GF-D8 (cell line): ENCODE data around the gene SH3BP2.

Experiments used
- DNase-seq: peaks from one replicate; lab custom pipeline; 2025; lab: John Stamatoyannopoulos, UW

Gene SH3BP2

DNA sequence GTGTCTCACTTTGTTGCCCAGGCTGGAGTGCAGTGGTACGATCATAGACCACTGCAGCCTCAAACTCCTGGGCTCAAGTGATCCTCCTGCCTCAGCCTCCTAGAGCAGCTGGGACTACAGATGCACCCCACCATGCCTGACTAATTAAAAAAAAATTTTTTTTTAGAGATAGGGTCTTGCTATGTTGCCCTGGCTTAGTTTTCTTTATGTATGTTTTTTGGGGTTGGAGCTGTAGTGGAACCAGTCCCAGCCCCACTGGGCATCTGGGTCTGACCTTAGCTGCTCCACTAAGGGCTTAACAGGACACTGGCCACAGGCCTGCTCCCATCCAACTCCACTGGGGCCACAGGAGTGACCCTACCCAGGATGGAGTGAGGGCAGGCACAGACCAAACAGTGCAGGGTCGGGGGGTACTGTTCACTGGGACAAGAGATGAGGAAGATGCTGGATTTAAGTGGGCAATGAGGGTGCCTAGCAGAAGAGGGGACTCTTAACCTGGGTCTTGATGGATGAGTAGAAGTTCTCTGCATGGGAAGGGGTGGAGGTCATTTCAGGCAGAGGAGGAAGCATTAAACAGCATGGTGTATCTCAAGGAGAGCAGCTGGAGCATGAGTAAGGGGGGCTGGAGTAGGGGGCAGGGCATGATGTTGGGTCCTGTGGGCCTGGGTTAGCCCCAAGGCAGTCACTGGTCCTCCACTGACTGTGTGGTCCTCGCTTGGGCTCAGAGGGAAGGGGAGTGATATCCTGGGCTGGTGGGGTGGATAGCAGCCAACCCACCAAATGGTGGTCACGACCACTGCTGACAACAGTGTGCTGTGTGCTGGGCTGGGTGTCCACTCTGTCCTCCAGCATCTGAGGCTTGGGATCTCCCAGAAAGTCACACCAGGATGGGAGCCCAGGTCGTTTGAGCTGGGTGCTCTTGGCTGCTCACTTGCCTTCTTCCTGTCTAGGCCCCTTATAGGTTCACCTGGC, 26.6 kb downstream of the SH3BP2 start:
- no peak for DNase-seq

DNA sequence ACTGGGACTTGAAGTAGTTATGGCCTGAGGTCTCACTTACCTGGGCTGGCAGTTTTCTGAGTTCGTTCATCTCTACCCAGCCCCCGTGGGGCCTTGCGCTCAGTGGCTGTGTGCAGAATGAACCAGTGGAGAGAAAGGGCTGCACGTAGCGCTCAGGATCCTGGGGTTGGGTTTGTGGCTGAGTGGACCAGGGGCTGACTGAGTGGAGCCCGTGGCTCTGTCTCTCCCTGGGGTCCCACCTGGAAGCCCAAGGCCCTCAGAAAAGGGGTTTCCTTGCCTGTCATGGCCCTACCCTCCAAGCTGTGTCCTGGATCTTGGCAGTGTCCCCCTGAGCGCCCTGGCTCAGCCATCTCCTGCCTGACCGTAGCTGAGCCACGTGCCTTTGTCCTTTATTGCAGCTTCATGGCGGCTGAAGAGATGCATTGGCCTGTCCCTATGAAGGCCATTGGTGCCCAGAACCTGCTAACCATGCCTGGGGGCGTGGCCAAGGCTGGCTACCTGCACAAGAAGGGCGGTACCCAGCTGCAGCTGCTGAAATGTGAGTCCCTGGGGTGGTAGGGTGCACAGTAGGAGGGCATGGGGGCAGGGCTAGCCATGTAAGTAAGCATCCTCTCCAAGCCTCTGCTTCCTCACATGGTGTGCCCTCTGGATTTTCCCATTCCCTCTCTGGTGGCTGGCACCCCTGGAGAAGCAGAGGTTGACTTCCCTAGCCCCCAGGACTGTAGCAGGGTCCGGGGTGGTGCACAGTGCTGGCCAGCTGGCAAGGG, 27.5 kb downstream of the SH3BP2 start:
- no peak for DNase-seq

DNA sequence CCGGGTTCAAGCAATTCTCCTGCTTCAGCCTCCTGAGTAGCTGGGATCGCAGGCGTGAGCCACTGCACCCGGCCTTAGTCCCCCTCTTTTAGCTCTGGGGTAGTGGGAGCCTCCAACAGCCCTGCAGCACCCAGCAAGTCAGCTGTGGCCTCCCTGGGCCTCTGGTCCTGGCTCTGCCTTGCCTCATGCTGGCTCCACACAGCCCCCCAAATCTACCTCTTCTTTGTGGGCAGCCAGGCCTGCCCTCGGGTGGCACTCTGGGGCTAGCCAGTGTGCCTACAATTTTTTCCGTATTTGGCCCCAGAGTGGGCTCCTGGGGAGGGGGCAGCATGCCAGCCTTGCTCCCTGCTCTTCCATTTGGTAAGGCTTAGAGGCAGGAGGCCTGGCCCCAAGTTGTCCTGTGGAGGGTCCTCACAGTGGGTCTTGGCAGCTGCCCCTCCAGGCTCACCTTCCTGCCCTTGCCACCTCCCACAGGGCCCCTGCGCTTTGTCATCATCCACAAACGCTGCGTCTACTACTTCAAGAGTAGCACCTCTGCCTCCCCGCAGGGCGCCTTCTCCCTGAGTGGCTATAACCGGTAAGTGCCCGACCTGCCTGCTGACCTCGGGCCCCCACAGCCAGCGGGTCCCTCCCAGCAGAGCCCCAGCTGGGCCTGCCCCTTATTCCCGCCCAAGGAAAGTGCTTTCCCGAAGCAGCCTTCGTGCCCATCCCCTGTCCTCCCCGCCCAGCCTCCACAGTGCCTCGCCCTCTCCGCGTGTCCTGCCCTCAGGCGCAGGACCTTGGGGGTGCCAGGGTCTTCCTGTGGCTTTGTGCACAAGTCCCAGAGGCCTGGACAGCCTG, 29.8 kb downstream of the SH3BP2 start:
- no peak for DNase-seq

DNA sequence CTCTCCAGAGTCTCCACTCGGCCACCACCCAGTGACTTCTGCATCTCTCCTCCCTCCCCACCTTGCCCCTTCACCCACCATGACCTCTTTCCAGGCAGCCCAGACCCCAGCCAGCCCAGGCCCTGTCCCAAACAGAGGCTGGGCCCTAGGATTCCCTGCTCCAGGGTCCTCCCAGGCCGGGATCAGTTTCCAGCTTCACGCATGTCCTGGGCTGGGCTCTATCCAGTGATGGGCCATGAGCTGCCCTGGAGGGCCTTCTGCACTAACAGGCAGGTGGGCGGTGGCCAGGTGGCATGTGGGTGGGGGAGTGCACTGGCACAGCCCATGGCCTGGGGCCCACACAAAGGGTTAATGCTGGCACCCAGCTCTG, 30.4 kb downstream of the SH3BP2 start:
- DNase-seq, result no peak

DNA sequence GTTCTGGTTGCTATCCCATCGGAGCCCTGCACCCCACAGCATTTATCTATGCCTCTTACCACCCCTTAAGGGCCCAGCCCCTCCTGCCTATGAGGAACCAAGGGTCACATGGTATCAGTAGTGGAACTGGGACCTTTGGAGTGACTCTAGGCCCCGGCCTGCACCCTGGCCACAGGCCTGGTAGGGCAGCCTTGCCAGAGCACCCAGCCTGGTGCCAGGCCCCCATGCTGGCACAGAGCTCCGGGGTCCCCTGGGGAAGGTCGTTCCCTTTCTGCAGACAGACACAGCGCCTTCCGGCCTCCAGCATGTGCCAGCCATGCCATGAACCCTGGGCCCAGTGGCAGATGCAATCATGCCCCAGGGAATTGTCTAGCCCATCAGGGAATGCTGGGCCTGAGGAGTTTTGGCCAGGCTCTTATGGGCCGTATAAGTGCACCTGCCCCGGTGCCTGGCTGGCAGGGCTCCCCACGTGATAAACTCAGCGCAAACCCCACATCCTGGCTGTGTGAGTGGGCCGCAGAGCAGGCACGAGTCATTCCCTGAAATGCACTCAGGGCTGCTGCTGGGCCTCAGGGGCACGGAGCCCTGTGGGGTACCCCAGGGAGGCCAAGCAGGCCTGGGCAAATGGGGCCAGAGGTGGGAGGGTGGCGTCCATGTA, 30.9 kb downstream of the SH3BP2 start:
- no peak for DNase-seq

DNA sequence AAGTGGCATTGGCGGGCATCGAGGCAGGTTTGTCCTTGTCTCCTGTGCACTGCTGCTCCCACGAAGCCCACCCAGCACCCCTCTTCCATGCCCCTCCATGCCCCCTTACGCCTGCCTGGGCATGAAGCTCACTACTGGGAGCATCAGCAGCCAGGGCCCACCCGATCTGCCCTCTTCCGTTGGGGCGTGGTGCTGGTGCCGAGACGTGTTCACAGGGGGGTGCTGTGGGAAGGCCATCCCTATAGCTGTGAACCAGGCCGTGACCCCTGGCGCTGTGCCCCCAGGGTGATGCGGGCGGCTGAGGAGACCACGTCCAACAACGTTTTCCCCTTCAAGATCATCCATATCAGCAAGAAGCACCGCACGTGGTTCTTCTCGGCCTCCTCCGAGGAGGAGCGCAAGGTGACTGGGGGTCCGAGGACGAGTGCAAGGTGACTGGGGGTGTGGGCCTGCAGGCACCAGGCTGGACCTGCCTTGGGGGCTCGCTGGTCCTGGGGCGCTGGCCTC, 31.5 kb downstream of the SH3BP2 start:
- no peak for DNase-seq

DNA sequence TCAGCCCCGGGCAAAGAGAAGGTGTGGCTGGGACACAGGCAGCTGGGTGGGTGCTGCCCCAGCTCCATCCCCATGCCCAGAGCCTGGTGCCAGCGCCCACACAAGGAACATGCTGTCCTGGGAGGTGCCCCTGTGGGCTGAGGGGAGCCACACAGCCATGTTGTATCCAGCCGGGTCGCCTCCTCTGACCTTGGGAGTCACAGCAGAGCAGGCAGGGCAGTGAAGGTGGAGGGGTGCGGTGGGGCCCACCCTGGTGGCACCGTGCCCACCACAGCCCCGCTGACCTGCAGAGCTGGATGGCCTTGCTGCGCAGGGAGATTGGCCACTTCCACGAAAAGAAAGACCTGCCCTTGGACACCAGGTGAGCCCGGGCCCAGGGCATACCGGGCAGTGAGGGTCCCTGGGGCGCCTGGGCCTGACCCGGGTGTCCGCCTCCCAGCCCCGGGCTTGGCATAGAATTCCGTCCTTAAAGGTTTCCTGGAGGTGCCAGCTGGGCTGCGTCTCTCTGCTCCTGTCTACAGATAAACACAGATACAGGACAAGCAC, 32.0 kb downstream of the SH3BP2 start:
- DNase-seq, result no peak

DNA sequence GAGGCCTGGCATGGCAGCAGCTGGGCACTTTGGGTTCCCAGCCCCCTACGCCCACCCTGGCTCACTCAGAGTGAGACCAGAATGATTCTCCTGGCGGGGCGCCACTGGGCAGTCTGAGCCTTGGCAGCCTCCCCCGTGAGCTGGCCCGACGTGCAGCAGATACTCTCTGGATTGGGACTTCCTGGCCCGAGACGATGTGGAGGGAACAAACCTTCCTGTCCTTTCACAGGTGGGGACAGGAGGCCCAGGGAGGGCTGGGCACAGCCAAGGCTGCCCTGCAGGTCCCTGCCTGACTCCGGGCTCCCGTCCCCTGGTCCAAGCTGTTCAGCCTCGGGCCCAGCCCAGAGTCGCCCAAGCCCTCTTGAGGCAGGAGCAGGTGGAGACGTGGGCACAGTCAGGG, 32.9 kb downstream of the SH3BP2 start:
- no peak for DNase-seq

DNA sequence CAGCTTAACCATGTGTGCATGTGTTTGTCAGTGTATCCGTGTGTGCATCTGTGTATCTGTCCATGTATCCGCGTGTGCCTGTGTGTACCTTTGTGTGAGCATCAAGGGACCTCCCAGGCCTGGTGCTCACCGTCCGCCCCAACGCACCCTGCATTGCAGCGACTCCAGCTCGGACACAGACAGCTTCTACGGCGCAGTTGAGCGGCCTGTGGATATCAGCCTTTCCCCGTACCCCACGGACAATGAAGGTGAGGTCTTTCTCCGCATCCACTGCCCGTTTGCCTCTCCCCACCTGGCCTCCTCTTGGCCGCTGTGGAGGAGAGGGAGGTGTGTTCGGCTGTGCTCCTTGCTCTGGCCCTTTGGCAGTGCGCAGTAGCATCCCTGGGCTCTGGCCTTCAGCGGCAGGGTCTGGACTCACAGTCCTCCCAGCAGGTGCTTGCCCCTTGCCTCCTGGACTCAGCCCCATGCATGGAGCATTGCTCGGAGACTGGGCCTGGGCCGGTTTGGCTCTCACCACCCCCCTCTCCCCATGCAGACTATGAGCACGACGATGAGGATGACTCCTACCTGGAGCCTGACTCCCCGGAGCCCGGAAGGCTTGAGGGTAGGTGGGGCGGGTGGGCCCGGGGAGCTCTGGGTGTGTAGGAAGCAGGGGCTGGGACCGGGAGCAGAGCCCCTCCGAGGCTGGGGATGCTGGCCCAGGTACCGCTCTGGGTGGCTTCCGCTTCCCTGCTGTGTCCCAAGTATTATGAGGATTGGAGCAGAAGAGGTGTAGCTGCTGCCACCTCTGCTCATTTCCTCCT, 34.4 kb downstream of the SH3BP2 start:
- no peak for DNase-seq

DNA sequence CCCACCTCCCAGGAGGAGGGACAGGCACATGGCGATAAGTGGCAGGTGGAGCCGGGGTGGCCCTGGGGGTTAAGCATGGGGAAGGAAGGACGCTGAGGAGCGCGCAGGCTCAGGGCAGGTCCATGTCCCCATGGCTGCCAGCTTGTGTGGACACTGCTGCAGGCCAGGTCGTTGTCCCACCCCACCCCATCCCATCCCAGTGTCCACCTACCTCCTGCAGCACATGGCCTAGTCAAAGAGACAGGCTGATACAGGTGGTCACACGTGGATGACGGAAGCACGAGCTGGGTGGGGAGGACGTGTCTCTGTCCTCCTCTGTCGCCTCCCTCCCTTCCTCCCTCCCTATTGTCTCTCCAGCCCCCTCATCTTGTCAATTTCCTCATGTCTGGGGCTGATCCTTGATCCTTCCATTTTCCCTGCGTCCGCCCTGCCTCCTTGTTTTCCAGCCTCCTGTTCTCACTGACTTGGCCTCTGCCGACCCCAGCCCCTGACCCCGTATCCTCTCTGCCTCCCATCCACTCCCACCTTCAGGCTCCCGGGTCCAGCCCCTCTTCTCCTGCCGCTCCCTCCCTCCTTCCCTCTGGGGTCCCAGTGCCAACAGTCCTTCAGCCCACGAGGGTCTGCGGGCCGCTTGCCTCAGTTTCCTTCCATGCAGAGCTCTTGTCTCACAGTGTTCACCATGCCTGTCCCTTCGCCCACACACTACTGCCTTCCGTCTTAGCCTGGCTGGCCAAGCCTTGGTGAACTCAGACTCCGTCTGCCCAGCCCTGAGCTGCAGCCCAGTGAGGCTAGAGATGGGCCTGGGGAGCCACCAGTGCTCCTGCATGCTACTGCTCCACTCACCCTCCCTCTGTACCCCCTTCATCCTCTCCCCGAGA, 35.2 kb downstream of the SH3BP2 start:
- DNase-seq, result no peak

DNA sequence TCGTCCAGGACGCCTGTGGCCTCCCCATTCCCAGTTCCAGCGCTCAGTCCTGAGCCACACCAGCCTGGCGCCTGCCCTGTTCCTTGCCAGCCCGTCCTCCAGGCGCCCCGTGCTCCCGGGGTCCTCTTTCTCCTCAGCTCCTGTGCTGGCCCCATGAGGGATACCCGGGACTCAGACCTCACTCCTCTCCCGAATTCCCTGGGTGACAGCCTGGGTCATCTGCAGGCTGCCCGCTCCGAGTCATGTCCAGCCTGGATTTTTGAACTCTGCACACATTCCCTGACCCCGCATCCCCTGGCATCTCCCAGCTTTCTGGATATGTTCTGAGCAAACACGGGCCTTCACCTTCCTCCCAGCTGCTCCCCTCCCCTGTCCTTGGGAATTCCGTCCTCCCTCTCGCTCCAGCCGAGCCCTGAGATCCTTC, 35.9 kb downstream of the SH3BP2 start:
- no peak for DNase-seq

DNA sequence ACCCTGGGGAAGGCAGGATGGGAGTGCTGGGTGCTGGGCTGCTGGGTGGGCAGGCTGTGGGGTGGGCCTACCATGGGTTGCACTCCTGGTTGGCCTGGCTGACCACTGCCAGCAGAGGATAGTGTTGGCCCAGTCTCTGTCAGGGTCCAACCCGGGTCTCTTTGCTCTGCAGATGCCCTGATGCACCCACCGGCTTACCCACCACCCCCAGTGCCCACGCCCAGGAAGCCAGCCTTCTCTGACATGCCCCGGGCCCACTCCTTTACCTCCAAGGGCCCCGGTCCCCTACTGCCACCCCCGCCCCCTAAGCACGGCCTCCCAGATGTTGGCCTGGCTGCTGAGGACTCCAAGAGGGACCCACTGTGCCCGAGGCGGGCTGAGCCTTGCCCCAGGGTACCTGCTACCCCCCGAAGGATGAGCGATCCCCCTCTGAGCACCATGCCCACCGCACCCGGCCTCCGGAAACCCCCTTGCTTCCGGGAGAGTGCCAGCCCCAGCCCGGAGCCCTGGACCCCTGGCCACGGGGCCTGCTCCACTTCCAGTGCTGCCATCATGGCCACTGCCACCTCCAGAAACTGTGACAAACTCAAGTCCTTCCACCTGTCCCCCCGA, 36.5 kb downstream of the SH3BP2 start:
- DNase-seq, result no peak

DNA sequence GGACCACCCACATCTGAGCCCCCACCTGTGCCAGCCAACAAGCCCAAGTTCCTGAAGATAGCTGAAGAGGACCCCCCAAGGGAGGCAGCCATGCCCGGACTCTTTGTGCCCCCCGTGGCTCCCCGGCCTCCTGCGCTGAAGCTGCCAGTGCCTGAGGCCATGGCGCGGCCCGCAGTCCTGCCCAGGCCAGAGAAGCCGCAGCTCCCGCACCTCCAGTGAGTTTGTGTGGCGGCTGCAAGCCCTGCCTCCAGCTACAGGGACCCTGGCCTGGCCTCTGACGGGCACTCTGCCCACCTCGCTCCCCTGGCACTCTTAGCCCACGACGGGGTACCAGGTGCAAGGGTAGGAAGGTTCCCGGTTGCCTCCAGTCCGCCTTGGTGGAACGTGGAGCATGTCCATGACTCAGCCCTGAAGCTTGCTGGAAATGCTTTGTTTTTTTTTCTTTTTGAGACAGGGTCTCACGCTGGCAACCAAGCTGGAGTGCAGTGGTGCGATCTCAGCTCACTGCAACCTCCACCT, 37.1 kb downstream of the SH3BP2 start:
- no peak for DNase-seq

DNA sequence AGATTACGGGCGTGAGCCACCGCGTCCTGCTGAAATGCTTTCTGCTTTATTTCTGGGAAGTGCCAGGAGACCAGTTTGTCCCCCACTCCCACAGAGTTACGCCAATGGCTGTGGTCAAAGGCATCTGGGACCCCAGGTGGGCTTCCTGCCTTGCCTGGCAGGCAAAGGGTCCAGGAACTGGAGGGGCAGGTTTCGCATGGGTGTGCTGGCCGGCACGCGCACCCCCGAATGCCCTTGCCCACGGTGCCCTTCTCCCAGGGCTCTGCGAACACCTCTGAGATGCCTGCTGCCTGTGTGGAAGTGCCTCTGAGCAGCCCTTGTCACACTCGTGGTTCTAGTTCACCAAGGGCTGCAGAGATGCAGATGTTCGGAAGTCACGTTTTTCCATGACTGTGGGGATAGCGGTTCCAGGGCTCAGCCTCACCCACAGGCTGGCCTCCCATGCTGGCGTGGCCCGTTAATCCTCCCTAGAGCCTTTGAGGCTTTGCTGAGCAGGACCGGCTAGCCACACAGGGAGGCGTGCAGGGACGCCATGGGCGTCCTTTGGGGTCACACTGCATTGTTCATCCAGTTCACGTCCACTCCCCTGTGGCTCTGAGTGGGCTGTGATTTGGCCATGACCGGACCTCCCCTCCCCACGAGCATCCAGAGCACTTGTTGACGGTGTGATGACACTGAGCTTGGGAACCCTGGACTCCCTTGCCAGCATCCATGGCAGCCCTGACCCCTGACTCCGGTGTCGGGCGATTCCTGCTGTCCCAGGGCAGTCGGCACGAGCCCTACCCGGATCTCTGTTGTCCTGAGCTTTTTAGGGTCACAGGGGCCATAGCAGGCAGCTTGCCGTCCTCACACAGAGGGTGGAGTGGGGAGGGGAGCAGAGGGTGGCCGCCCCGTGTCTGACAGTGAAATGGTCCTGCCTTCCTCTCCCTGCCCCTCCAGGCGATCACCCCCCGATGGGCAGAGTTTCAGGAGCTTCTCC, 38.0 kb downstream of the SH3BP2 start:
- no peak for DNase-seq

DNA sequence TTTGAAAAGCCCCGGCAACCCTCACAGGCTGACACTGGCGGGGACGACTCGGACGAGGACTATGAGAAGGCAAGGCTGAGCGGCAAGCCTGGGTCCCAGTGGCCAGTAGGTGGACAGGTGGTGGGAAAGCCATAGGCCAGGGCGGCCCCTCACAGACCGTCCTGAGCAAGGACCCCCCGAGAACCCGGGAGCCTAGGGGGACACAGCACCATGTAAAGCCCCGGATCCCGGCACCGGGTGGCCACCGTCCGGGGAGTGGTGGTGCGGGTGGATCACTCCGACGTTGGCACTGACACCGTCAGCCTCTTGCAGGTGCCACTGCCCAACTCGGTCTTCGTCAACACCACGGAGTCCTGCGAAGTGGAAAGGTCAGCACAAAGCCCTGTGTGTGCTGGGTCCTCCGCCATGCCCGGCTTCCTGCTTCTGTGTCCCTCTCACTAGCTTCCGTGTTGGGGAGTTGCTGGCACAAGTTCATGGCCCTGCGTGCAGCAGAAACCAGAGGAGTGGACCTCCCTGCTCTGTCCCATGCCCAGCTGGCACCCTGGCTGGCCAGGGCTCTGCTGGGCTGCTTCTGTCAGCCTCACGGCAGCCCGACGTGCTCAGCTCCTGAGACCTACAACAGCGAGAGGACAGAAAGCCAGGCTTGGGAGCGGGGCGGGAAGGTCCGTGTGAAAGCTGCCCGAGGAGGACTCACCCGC, 38.9 kb downstream of the SH3BP2 start:
- DNase-seq, result no peak

DNA sequence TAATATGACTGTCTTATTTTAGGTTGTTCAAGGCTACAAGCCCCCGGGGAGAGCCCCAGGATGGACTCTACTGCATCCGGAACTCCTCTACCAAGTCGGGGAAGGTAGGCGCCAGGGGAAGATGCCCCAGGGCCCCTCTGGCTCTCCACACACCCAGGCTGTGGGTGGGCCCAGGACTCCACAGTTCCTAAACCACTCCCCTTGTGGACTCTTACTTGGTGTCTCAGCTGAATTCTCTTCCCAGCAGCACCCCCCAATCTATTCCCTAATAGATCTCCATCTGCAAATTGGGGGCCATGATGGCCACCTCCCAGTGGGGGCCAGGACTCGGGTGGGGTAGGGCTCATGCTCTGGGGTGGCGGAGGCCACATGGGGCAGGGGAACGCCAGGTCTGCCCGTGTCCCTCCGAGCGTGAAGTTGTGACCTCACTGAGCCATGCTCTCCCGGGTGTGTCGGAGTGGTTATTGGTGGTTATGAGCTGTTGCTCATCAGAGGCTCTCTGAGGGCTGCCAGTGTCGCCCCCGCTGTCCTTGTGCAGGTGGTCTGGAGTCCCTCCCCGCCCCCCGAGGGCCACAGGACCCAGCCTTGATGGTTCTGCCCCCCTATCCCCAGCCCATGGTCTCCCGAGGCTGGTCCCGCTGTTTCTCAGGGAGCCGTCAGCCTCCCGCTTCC, 39.6 kb downstream of the SH3BP2 start:
- no peak for DNase-seq
